Measurements from ENCODE around the gene RNF11. TPM values are rescaled to one million over a fixed set of nuclear protein-coding genes. Genes with fewer than 3 reads are reported as not detected.
A peak's percentile ranks its signal among the peaks of the same experiment; 100 is the strongest.

Gene RNF11
- polyA plus RNA-seq, 1 donor (not counting 4 experiments of a cell fraction or from before 2014, with no cell fraction given), result 113 TPM

DNA sequence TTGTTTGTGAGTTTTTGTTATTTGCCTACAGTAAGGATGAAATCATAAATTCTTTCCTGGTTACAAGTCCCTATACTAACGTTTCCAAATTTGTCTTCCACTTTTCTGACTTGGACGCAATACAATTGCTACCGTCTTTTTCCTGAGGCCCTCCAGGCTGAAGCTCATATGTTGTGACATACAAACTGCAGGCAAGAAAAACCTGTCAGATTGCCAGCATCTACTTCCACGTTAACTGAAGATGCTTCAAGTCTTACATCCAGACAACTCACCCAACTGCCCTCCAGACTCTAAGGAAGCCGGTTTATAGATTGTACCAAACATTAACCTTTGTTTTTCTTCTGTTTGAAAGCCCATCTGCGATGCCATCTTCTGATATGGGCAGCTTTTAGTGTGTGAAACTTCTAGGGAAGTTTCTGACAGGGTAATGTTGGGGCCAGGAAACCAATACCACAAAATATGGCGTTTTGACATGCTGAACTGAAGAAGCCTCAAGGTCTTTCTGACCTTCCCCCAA lies 21.4 kb upstream of the RNF11 start:
- Histone ChIP-seq H3K9me3 (ENCODE audit: control insufficient read depth, low read depth, low read length) (no peaks in the 10 kb centered on the region), H3K27ac (ENCODE audit: control insufficient read depth, insufficient read depth, low read length) (peak overlapping the region; percentile 43), H3K9ac (ENCODE audit: control insufficient read depth, extremely low read depth, insufficient read depth, low read length) (no peak overlapping the region), H3K79me2 (ENCODE audit: control insufficient read depth, insufficient read depth, low read length) (no peaks in the 10 kb centered on the region), H3K4me2 (ENCODE audit: control insufficient read depth, extremely low read depth, insufficient read depth, low read depth, low read length) (peak overlapping the region; percentile 48), H3K27me3 (ENCODE audit: control insufficient read depth, extremely low read depth, insufficient read depth, low read length) (no peaks in the 10 kb centered on the region), H3K36me3 (ENCODE audit: control insufficient read depth in 2 of 2, extremely low read depth in 1 of 2, insufficient read depth in 2 of 2, low read length in 2 of 2) (no peaks in the 10 kb centered on the region), H3K4me3 (ENCODE audit: control insufficient read depth in 2 of 3, extremely low read depth in 1 of 3, insufficient read depth in 2 of 3, low read depth in 1 of 3, low read length in 3 of 3) (no peak overlapping the region), H2AFZ (ENCODE audit: control insufficient read depth, low read length) (peak overlapping the region; percentile 56), H3K9me1 (ENCODE audit: control insufficient read depth, extremely low read depth, insufficient read depth, low read length) (no peaks in the 10 kb centered on the region), H4K20me1 (ENCODE audit: control insufficient read depth, extremely low read depth, insufficient read depth, low read length) (no peaks in the 10 kb centered on the region), H3K4me1 (ENCODE audit: control insufficient read depth, extremely low read depth, insufficient read depth, low read length) (peaks cover 13% of the 10 kb centered on the region)
- TF ChIP-seq EZH2 (IDR thresholded peaks at IDR 0.05; ENCODE audit: low read length), result no peak
- FAIRE-seq, result peak; percentile 66
- dilution Hi-C loops (cut with MboI; ENCODE audit: extremely low pct_ligation_motif_present, low sequenced_read_pairs), result no loop called here
- no peak for DNase-seq (ENCODE audit: low read depth, low spot score)

DNA sequence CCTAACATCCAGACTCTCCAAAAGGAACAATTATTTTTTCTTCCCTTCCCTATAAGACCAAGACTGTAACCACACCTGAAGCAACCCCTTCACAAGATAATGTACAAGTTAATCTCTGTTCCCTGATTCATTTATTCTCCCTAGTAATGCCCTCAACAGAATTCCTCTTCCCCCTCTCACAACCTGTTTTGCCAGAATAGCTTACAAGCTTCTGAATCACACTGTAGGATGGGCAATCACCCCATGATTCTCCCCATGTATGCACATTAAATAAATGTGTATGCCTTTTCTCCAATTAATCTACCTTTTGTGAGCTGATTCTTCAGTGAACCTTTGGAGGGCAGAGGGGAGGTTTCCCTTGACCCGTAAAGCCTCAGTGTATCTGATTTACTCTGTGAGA lies 20.9 kb upstream of the RNF11 start:
- no peak overlapping the region for H3K9ac ChIP-seq (ENCODE audit: control insufficient read depth, extremely low read depth, insufficient read depth, low read length)
- FAIRE-seq (no peak), DNase-seq (ENCODE audit: low read depth, low spot score) (no peak)
- no peak overlapping the region for H3K4me3 ChIP-seq (ENCODE audit: control insufficient read depth in 2 of 3, extremely low read depth in 1 of 3, insufficient read depth in 2 of 3, low read depth in 1 of 3, low read length in 3 of 3)
- no peaks in the 10 kb centered on the region for H3K79me2 ChIP-seq (ENCODE audit: control insufficient read depth, insufficient read depth, low read length)
- no peak for TF ChIP-seq EZH2 (IDR thresholded peaks at IDR 0.05; ENCODE audit: low read length)
- TF ChIP-seq, protein P1, sequence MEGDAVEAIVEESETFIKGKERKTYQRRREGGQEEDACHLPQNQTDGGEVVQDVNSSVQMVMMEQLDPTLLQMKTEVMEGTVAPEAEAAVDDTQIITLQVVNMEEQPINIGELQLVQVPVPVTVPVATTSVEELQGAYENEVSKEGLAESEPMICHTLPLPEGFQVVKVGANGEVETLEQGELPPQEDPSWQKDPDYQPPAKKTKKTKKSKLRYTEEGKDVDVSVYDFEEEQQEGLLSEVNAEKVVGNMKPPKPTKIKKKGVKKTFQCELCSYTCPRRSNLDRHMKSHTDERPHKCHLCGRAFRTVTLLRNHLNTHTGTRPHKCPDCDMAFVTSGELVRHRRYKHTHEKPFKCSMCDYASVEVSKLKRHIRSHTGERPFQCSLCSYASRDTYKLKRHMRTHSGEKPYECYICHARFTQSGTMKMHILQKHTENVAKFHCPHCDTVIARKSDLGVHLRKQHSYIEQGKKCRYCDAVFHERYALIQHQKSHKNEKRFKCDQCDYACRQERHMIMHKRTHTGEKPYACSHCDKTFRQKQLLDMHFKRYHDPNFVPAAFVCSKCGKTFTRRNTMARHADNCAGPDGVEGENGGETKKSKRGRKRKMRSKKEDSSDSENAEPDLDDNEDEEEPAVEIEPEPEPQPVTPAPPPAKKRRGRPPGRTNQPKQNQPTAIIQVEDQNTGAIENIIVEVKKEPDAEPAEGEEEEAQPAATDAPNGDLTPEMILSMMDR (optimal IDR thresholded peaks at IDR 0.05 in 1 of 3, IDR thresholded peaks at IDR 0.05 in 1 of 3, conservative IDR thresholded peaks at IDR 0.05 in 1 of 3; ENCODE audit: extremely low read depth in 1 of 3, insufficient read depth in 2 of 3, low read length in 3 of 3), result no peak
- peak overlapping the region; percentile 43 for H3K27ac ChIP-seq (ENCODE audit: control insufficient read depth, insufficient read depth, low read length)
- H4K20me1 ChIP-seq (ENCODE audit: control insufficient read depth, extremely low read depth, insufficient read depth, low read length), result no peaks in the 10 kb centered on the region
- H3K36me3 ChIP-seq (ENCODE audit: control insufficient read depth in 2 of 2, extremely low read depth in 1 of 2, insufficient read depth in 2 of 2, low read length in 2 of 2), result no peaks in the 10 kb centered on the region
- peak overlapping the region; percentile 48 for H3K4me2 ChIP-seq (ENCODE audit: control insufficient read depth, extremely low read depth, insufficient read depth, low read depth, low read length)
- no peaks in the 10 kb centered on the region for H3K9me1 ChIP-seq (ENCODE audit: control insufficient read depth, extremely low read depth, insufficient read depth, low read length)
- dilution Hi-C loops (cut with MboI; ENCODE audit: extremely low pct_ligation_motif_present, low sequenced_read_pairs), result no loop called here
- H3K9me3 ChIP-seq (ENCODE audit: control insufficient read depth, low read depth, low read length), result no peaks in the 10 kb centered on the region
- H3K4me1 ChIP-seq (ENCODE audit: control insufficient read depth, extremely low read depth, insufficient read depth, low read length), result peaks cover 13% of the 10 kb centered on the region
- H2AFZ ChIP-seq (ENCODE audit: control insufficient read depth, low read length), result peak overlapping the region; percentile 56
- H3K27me3 ChIP-seq (ENCODE audit: control insufficient read depth, extremely low read depth, insufficient read depth, low read length), result no peaks in the 10 kb centered on the region

DNA sequence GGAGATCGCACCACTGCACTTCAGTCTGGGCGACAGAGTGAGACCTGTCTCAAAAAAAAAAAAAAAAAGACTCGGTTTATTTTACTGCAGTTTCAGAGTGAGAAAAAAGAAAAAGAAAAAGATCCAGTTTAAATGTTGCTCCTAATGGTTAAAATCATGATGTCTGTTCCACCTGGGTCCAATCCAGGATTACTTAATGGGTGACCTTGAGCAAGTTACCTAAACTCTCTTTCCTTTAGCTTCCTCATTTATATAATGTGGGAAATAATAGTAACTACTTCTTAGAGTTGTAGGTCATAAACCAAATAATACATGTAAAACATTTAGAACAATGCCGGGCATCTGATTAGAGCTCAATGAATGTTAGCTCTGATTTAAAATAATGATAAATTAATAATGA lies 19.4 kb upstream of the RNF11 start:
- dilution Hi-C loops (cut with MboI; ENCODE audit: extremely low pct_ligation_motif_present, low sequenced_read_pairs), result no loop called here
- Histone ChIP-seq H3K4me3 (ENCODE audit: control insufficient read depth in 2 of 3, extremely low read depth in 1 of 3, insufficient read depth in 2 of 3, low read depth in 1 of 3, low read length in 3 of 3) (no peak overlapping the region), H3K4me2 (ENCODE audit: control insufficient read depth, extremely low read depth, insufficient read depth, low read depth, low read length) (no peak overlapping the region), H3K79me2 (ENCODE audit: control insufficient read depth, insufficient read depth, low read length) (no peaks in the 10 kb centered on the region), H3K9me3 (ENCODE audit: control insufficient read depth, low read depth, low read length) (no peaks in the 10 kb centered on the region), H3K27me3 (ENCODE audit: control insufficient read depth, extremely low read depth, insufficient read depth, low read length) (no peaks in the 10 kb centered on the region), H4K20me1 (ENCODE audit: control insufficient read depth, extremely low read depth, insufficient read depth, low read length) (no peaks in the 10 kb centered on the region), H3K4me1 (ENCODE audit: control insufficient read depth, extremely low read depth, insufficient read depth, low read length) (peaks cover 19% of the 10 kb centered on the region), H3K27ac (ENCODE audit: control insufficient read depth, insufficient read depth, low read length) (no peak overlapping the region), H3K9me1 (ENCODE audit: control insufficient read depth, extremely low read depth, insufficient read depth, low read length) (no peaks in the 10 kb centered on the region), H3K36me3 (ENCODE audit: control insufficient read depth in 2 of 2, extremely low read depth in 1 of 2, insufficient read depth in 2 of 2, low read length in 2 of 2) (no peaks in the 10 kb centered on the region), H3K9ac (ENCODE audit: control insufficient read depth, extremely low read depth, insufficient read depth, low read length) (no peak overlapping the region), H2AFZ (ENCODE audit: control insufficient read depth, low read length) (no peak overlapping the region)
- DNase-seq (ENCODE audit: low read depth, low spot score) (no peak), FAIRE-seq (no peak)
- no peak for TF ChIP-seq EZH2 (IDR thresholded peaks at IDR 0.05; ENCODE audit: low read length)
- TF ChIP-seq, protein P1 (optimal IDR thresholded peaks at IDR 0.05 in 1 of 3, IDR thresholded peaks at IDR 0.05 in 1 of 3, conservative IDR thresholded peaks at IDR 0.05 in 1 of 3; ENCODE audit: extremely low read depth in 1 of 3, insufficient read depth in 2 of 3, low read length in 3 of 3), result no peak
